Right lung (tissue), 5 donors: ENCODE measurements around the gene MRPS24. TPM values are rescaled to one million over a fixed set of nuclear protein-coding genes. Genes with fewer than 3 reads are reported as not detected.
"Not testable (repeated sequence)": the region's sequence is repeated elsewhere in the genome, so short reads cannot be mapped to it uniquely, and the experiment has no call there.

Experiments used
- DNase-seq, 2 donors: peaks; one replicate each; pipeline ENCODE4 v3.0.0-alpha.2; 2013
- polyA plus RNA-seq, 5 donors: library from polyadenylated mRNA; unstranded; fragments of 120-200 nt; gene quantifications; one replicate each; pipeline versions ENCODE4 v1.2.1 to v1.2.3, GENCODE V29; 2013; ENCODE audit warnings: inconsistent platforms in 1 of 5, low replicate concordance in 1 of 5; ENCODE audit not compliant: insufficient read length in 5 of 5, insufficient read depth in 1 of 5

MRPS24 gene
- polyA plus RNA-seq, 5 donors: 47.9 to 88.1 (median 57.2) TPM

- DNase-seq: no peak
These were observed 24.7 kb downstream of the MRPS24 start for GRCh38 chr7:43844662-43845061.

GRCh38 chr7:43844257-43844656 lies 25.1 kb downstream of the MRPS24 start:
- no peak for DNase-seq

GRCh38 chr7:43843296-43843695 lies 26.0 kb downstream of the MRPS24 start:
- no peak for DNase-seq

GRCh38 chr7:43838201-43838658 lies 31.1 kb downstream of the MRPS24 start:
- DNase-seq: no peak

- DNase-seq: peak in 1 of 2 donors; percentile 3
These were observed 34.7 kb downstream of the MRPS24 start for GRCh38 chr7:43834463-43835251.

GRCh38 chr7:43830917-43831316 lies 38.4 kb downstream of the MRPS24 start:
- not testable (repeated sequence) for DNase-seq

- DNase-seq: no peak
These were observed 43.9 kb downstream of the MRPS24 start for GRCh38 chr7:43825391-43825808.

- DNase-seq: no peak
These were observed 44.4 kb downstream of the MRPS24 start for GRCh38 chr7:43824963-43825362.

GRCh38 chr7:43824513-43824912 lies 44.8 kb downstream of the MRPS24 start:
- DNase-seq: not testable (repeated sequence)

GRCh38 chr7:43823941-43824340 lies 45.4 kb downstream of the MRPS24 start:
- no peak for DNase-seq

- DNase-seq: not testable (repeated sequence)
These were observed 45.9 kb downstream of the MRPS24 start for GRCh38 chr7:43823425-43823824.

Other genes starting within 250 kb of the MRPS24 start
- gene COA1, start 140.0 kb downstream of the MRPS24 start, polyA plus RNA-seq: 10 to 100 TPM; 57.6 to 82.4 (median 80.1) TPM
- 10 to 100 TPM; 40.5 to 49.2 (median 43.4) TPM for gene BLVRA, start 110.8 kb downstream of the MRPS24 start, polyA plus RNA-seq
- 10 to 100 TPM; 28.6 to 33.9 (median 29.0) TPM for gene URGCP, start 37.1 kb upstream of the MRPS24 start, polyA plus RNA-seq
- gene UBE2D4, start 56.9 kb upstream of the MRPS24 start, polyA plus RNA-seq: 10 to 100 TPM; 13.0 to 21.0 (median 15.0) TPM
- 1 to 10 TPM in 4 of 5 donors, under 1 TPM in 1; 0.73 to 2.1 (median 1.8) TPM for gene SPDYE1, start 128.4 kb upstream of the MRPS24 start, polyA plus RNA-seq
- 10 to 100 TPM; 53.5 to 89.2 (median 59.3) TPM for gene DBNL, start 175.2 kb upstream of the MRPS24 start, polyA plus RNA-seq
- gene PGAM2, start 196.1 kb upstream of the MRPS24 start, polyA plus RNA-seq: 10 to 100 TPM in 1 of 5 donors, under 1 TPM in 3, not detected in 1; 0.26 to 15.8 (median 0.61) TPM
- gene POLM, start 213.0 kb upstream of the MRPS24 start, polyA plus RNA-seq: 10 to 100 TPM; 15.5 to 29.4 (median 26.6) TPM
- gene AEBP1, start 234.8 kb upstream of the MRPS24 start, polyA plus RNA-seq: 10 to 100 TPM; 40.9 to 74.4 (median 48.2) TPM